Activated T-cell treated with anti-CD3 and anti-CD28 coated beads for 24 hours (primary cell): ENCODE data around the gene PDE7B.

Source experiments
- DNase-seq: peaks from one replicate; pipeline ENCODE4 v3.0.0-alpha.2; 2020; ENCODE audit warnings: low read depth

Gene PDE7B

DNA sequence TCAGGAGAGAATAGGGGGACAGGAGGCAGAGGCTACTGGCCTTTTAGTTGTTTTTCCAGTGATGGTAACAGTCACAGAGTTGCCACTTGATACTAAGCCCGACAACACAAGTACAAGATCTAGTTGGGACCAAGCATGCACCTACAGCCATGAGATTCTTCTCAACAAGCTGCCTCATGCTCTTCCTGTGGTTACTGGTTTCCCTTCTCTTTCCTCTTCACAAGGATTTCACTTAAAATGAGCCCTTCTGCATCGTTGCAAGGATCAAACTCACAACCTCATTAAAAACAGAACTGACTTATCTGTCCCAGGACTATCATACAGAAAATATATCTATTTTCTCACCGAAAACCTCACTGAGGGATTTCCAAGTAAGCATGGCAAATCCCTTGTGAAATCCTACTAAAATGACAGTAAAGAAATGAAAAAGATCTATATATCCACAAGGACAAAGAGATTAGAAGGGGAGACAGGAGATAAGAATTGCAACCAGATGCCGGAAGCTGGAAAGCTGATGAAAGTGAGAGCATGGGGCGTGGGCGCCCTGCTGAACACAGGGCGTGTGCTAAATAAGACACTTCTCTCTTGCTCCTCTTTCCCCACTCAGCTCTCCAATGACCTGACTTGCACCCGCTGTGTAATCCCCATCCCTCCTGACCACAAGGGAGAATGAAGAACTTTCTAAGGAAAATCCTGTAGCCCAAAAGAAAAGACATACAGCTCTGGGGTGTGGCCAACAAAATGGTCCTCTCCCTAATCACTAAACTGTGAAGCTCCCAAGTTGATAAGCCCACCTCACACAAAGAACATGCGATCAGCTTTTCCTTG lies 385.2 kb downstream of the PDE7B start:
- DNase-seq, result no peak

DNA sequence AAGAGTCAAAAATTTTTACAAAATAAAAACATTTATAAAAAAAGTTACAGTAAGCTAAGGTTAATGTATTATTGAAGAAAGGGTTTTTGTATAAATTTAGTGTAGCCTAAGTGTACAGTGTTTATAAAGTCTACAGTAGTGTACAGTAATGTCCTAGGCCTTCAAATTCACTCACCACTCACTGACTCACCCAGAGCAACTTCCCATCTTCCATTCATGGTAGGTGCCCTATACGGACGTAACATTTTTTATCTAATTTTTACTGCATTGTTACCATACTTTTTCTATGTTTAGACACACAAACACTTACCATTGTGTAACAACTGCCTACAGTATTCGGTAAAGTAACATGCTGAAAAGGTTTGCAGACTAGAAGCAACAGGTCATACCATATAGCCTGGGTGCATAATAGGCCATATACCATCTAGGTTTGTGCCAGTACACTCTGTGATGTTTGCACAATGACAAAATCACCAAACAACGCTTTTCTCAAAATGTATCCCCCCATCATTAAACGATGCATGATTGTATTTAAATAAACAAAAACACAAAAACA lies 392.6 kb downstream of the PDE7B start:
- no peak for DNase-seq
